ENCODE measurements around the gene UNC50.
"Not testable (repeated sequence)": the region's sequence is repeated elsewhere in the genome, so short reads cannot be mapped to it uniquely, and the experiment has no call there.

The UNC50 gene

DNA sequence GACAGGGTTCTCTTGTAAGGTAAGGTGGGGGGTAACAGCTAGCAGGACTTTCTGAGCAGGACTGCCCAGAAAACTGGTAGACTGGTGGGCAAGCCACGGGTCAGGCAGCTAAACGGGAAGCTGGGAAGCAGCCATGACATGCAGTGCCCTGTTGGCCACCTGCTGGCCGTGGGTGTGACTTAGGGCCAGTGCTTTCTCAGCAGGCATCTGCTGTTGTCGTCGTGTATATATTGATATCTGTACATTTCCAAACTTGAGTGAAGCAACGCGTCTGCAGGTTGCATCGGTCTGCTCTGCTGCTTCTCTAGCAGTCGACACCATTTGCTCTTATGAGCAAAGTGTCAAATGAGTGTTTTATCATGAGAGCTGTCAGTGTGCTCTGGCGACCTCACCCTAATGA, 31.1 kb upstream of the UNC50 start:
- no peak for DNase-seq

GRCh38 chr2:98578231-98578630, 30.2 kb upstream of the UNC50 start:
- no peak for DNase-seq

- DNase-seq, result no peak
Measured at GRCh38 chr2:98579926-98580325, 28.5 kb upstream of the UNC50 start.

DNA sequence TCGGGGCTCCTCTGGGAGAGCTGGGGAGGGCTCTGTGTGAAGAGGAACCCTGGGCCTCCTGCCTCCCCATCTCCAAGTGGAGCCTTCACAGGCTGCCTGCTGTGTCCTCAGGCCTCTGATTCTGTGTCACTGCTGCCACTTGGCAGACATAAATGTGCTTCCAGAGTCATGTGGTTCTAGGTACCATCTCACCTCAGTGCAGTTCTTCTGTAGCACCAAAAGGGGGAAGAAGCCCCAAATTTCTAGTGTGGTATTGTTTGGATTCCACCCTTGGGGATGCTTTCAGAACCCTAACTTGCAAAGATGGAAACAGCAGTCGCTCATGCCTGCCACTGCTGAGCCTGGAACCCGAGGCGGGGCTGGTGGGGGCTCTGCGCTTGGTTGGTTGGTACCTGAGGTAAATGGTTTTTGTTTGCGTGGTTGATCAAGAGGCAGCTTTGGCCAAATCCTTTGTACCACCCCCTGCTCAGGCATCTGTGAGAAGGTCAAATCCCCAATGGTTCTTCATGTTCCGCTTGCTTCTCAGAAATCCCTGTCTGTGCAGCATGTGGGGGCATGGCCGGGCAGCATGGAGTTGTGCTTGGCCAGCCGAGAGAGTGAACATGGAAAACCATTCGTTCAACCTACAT, 27.6 kb upstream of the UNC50 start:
- DNase-seq, result no peak

- DNase-seq, result no peak
Measured at GRCh38 chr2:98582523-98582922, 25.9 kb upstream of the UNC50 start.

- DNase-seq, result no peak
Measured at GRCh38 chr2:98583276-98583675, 25.1 kb upstream of the UNC50 start.

GRCh38 chr2:98583816-98584618, 24.4 kb upstream of the UNC50 start:
- DNase-seq, result no peak

DNA sequence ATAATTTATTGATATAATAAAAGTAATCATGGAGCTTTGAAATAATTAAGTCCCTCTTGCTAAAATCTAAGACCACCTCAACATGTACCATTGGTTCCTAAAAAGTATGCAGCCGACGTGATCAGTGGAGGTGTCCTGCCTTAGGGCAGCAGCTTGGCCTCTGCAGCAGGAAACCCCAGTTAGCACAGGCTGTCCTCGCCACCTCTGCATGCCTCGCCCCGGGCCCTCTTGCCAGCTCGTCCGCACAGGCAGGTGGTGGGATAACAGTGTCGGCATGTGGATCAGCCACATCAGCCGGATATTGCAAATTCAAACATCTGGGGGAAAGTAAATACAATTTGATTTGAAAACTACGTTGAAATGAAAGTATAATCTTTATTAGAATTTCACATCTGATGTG, 23.0 kb upstream of the UNC50 start:
- no peak for DNase-seq

DNA sequence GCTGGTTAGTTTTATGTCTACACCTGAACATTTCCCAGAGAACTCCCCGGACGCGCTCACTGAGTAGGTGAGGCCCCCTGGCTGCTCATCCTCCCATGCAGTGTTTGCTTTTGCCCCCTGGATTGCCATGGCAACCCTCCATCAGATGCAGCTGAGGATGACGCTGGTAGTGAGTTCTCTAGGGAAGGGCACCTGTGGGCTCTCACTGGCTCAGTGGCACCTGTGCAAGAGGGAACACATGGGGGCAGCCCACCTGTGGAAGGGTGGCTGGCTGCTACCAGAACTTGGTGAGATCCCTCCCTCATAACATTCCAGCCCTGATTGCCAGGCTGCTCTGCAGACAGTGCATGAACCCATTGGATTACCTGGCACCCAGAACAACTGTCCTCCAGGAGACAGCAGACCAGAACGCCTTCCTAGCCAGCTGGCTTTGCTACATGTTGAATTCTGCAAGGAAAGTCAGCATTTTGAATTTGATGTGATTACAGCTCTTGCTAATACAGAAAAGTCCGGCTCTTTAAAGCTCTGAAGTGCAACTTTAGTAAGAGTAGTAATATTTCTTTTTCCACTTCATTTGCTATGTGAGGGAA, 21.7 kb upstream of the UNC50 start:
- DNase-seq, result no peak

DNA sequence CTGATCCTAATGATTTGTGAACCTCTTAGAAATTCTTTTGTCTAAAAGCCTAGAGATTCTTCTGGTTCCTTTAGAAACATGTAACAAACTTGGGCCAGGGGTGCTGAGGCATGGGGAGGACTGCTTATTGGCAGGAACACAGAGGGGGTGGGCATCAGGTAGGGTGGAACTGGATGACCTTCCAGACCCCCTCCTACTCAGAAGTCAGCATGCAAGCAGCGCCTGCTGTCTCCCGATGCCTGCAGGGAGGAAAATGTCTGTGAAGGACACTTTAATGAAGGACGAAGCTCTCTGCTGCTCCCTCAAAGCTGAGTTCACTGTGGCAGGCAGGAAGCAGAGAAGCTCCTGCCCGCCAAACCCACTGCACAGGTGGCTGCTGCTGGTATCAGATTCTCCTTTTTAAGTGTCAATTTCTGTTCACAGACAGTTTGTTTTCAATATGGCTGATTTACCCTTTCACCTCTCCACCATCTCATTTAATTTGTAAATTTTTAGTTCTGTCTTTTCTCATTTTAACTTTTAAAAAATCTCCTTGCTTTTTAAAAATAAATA, 19.4 kb upstream of the UNC50 start:
- DNase-seq, result no peak

DNA sequence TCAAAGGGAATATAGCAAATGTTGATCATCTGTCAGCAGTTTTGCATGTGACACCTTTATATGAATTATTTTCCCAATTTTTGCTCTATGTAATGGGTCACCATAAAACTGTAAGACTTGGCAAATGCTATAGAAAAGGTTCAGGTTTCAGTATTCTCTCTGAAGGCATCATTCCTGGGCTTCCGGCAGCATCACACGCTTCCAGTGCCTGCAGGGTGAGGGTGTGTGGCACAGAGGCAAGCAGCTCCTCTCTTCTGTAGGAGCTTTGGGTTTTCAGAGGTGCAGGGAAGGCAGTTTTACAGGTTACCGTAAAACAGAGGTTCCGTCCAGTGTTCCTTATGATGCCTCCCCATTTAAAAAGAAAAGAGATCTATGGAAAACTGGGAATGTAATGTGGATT, 18.9 kb upstream of the UNC50 start:
- DNase-seq, result no peak

DNA sequence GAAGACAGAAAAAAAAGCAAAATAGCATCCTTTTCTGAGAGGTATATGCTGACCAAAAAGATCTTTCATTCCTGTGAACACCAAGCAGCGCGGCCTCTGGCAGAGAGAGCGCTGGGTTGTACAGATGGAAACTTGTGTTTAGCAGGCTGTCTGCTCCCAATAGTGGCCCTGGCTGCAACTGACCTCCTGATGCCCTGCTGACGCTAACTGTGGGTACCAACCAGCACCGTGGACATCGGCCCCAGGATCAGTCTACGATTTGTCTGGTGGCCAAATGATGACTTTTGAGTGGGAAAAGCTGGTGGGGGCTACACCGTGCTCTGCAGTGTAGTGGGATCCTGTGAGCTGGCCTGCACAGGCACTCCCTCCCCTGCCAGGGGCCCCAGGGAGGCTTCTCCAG, 15.8 kb upstream of the UNC50 start:
- DNase-seq, result no peak

DNA sequence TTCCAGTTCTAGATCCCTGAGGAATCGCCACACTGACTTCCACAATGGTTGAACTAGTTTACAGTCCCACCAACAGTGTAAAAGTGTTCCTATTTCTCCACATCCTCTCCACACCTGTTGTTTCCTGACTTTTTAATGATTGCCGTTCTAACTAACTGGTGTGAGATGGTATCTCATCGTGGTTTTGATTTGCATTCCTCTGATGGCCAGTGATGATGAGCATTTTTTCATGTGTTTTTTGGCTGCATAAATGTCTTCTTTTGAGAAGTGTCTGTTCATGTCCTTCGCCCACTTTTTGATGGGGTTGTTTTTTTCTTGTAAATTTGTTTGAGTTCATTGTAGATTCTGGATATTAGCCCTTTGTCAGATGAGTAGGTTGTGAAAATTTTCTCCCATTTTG, 13.7 kb upstream of the UNC50 start:
- DNase-seq, result not testable (repeated sequence)

- no peak for DNase-seq
Measured at GRCh38 chr2:98598781-98599428, 9.5 kb upstream of the UNC50 start.

GRCh38 chr2:98601532-98602132, 6.8 kb upstream of the UNC50 start:
- DNase-seq, result no peak

DNA sequence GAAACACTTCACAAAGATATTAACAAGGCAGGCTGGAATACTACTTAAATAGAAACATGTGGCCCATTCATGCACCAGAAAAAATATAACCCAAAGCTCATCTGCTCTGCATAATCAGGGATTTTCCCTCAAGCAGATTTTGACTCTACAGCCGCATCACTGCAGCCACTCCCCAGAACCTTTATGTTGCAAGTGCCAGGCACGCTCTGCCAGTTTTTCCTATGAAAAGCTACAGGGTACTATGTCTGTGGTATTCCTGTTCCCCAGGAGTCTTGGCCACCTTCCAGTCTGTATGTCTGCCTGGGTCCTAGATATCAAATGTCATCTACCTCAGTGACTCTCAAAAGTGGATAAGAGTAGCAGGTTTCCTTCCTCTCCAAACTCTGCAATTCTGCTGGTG, 3.8 kb upstream of the UNC50 start:
- no peak for DNase-seq

GRCh38 chr2:98605076-98605475, 3.3 kb upstream of the UNC50 start:
- no peak for DNase-seq

DNA sequence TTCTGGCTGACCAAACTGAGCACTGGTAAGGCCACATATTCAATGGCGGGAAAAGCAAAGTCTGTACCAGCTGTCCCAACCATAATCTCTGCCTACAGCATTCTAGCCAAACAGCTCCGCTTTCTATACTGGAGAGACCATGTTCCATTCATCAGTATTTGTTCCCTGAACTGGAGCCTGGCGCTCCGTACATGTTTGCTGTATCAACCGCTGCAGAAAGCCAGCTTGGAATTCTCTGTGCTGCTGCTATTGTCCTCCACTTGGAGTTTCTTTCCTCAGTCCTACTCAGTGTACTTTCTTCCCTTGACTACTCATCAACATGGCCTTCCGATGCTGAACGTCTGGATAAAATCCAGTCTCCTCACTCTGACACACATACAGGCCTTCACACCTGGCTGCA, 2.0 kb upstream of the UNC50 start:
- DNase-seq, result no peak

- no peak for DNase-seq
Measured at GRCh38 chr2:98607104-98607503, 1.3 kb upstream of the UNC50 start.

- no peak for DNase-seq
Measured at GRCh38 chr2:98607741-98608115, 661 bp upstream of the UNC50 start.

- DNase-seq, result no peak
Measured at GRCh38 chr2:98608962-98609604, 694 bp downstream of the UNC50 start.

- no peak for DNase-seq
Measured at GRCh38 chr2:98614024-98614739, 5.8 kb downstream of the UNC50 start.
